ENCODE measurements around the gene B4GALNT4. TPM values are rescaled to one million over a fixed set of nuclear protein-coding genes. Genes with fewer than 3 reads are reported as not detected.
A peak's percentile ranks its signal among the peaks of the same experiment; 100 is the strongest.
"Not testable (repeated sequence)": the region's sequence is repeated elsewhere in the genome, so short reads cannot be mapped to it uniquely, and the experiment has no call there.

The B4GALNT4 gene
- total RNA-seq, 2 experiments from 2014 or later: 0.32 TPM; not detected in 1

GRCh38 chr11:417652-418342 lies 48.5 kb downstream of the B4GALNT4 start:
- H3K4me1 Mint-ChIP-seq: peaks cover 17% of the 10 kb centered on the region
- H3K9me3 Mint-ChIP-seq (ENCODE audit: low read depth): no peaks in the 10 kb centered on the region
- no peak for DNase-seq
- H3K27ac Mint-ChIP-seq: peak overlapping the region; percentile 63
- no peaks in the 10 kb centered on the region for H3K27me3 Mint-ChIP-seq
- peak overlapping the region; percentile 60 for H3K4me3 Mint-ChIP-seq
- no peak for ATAC-seq
- peaks cover 2% of the 10 kb centered on the region for H3K36me3 Mint-ChIP-seq
- CTCF ChIA-PET: interaction anchor here (1.3 to 7.9 kb wide), 4 partner anchors 11 to 101 kb away, joined by 7 to 74 read pairs (median 19); partner anchors contain the start of genes ANO9 and PTDSS2

GRCh38 chr11:418343-419247 lies 49.3 kb downstream of the B4GALNT4 start:
- Mint-ChIP-seq H3K27me3 (no peaks in the 10 kb centered on the region), H3K4me1 (peaks cover 9% of the 10 kb centered on the region), H3K9me3 (ENCODE audit: low read depth) (no peaks in the 10 kb centered on the region), H3K4me3 (no peak overlapping the region), H3K27ac (no peak overlapping the region), H3K36me3 (peaks cover 2% of the 10 kb centered on the region)
- no peak for DNase-seq
- CTCF ChIA-PET: interaction anchor here (7.9 kb wide), 1 partner anchor 32 kb away, joined by 74 read pairs; the partner anchor contains the start of gene PTDSS2
- ATAC-seq: no peak

DNA sequence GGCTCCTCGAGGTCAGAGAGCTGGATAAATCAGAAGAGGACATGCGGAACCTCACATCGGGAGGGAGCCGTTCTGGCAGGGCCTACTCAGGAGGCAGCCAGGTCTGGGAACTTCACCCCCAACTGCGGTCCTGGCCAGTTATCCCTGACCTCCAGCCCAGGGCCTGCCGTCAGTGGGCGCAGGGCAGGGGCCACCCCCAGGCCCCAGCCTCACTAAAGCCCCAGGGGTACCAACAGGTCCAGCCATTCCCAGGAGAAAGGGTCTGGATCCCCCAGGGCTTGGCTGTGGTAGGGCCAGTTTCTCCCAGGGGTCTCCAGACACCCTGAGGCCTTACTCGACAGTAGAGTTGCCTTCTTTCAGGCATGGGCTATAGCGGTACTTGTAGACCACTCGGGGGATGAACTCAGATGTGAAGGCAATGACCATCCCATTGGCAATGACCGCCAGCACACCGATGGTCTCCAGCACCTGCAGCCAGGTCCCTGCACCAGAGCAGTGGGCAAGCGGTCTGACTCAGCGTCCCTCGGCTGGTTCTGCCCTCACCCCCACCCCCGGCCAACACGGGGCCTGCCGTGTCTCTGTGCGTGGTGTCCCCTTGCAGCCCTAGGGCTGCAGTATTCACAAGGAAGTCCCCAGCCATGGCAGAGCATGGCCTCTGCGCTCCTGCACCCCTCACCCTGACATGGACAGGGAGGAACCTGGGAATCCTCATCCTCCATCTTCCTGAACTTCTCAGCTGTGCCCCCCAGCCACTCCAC lies 50.1 kb downstream of the B4GALNT4 start:
- DNase-seq (no peak), ATAC-seq (no peak)
- H3K27me3 Mint-ChIP-seq: no peaks in the 10 kb centered on the region
- H3K4me3 Mint-ChIP-seq: no peak overlapping the region
- no peaks in the 10 kb centered on the region for H3K9me3 Mint-ChIP-seq (ENCODE audit: low read depth)
- no peak overlapping the region for H3K27ac Mint-ChIP-seq
- CTCF ChIA-PET: no interaction called here
- peaks cover 7% of the 10 kb centered on the region for H3K4me1 Mint-ChIP-seq
- peaks cover 5% of the 10 kb centered on the region for H3K36me3 Mint-ChIP-seq

DNA sequence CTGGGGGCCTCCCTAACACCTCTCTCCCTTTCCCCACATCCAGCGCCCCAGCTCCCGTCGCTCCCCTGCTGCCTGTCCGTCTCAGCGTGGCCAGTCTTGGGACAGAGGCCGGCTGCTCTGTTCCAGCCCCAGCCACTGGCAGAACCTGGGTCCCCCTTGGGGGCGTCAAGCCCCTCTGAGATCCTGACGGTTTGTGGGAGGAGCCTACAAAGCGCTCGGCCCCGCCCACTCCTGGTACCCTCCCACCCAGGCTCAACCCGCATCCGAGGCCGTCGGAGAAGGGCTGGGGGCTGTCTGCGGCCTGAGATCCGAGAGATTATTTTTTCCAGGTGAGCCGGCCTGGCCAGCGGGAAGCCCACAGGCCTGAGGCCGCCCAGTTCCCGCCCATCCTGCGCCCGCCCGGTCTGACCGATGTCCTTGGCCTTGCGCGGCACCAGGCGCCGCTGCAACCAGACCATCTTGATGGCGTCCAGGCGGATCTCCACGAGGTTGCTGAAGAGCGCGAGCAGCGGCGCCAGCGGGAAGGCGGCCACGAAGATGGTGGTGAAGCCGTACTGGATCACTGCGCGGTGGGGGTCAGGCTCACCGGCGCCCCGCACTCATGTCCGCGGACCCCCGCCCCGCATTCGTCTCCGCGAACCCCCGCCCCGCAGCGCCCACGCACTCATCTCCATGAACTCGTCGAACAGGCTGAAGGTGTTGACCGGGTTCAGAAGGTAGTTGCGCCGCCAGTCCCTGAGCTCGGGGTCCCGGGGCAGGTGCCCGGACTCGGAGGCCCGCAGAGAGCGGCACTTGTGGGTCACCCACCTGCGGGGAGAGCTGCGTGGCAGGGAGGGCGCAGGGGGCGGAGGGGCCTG lies 51.0 kb downstream of the B4GALNT4 start:
- CTCF ChIA-PET: no interaction called here
- Mint-ChIP-seq H3K27me3 (no peaks in the 10 kb centered on the region), H3K36me3 (peaks cover 9% of the 10 kb centered on the region), H3K4me1 (peaks cover 3% of the 10 kb centered on the region), H3K4me3 (no peak overlapping the region), H3K9me3 (ENCODE audit: low read depth) (no peaks in the 10 kb centered on the region), H3K27ac (no peak overlapping the region)
- ATAC-seq: no peak
- DNase-seq: no peak

GRCh38 chr11:420911-421321 lies 51.6 kb downstream of the B4GALNT4 start:
- no peak overlapping the region for H3K27ac Mint-ChIP-seq
- ATAC-seq (no peak), DNase-seq (no peak)
- no peaks in the 10 kb centered on the region for H3K27me3 Mint-ChIP-seq
- peaks cover 11% of the 10 kb centered on the region for H3K36me3 Mint-ChIP-seq
- H3K4me3 Mint-ChIP-seq: no peak overlapping the region
- H3K4me1 Mint-ChIP-seq: peaks cover 3% of the 10 kb centered on the region
- H3K9me3 Mint-ChIP-seq (ENCODE audit: low read depth): no peaks in the 10 kb centered on the region
- CTCF ChIA-PET: no interaction called here

- no peak overlapping the region for H3K27ac Mint-ChIP-seq
- H3K4me3 Mint-ChIP-seq: no peak overlapping the region
- H3K36me3 Mint-ChIP-seq: peaks cover 11% of the 10 kb centered on the region
- CTCF ChIA-PET: interaction anchor here (0.7 to 2.4 kb wide), 3 partner anchors 15 to 28 kb away, joined by 3 to 10 read pairs (median 3); partner anchors contain the start of gene PTDSS2
- peaks cover 3% of the 10 kb centered on the region for H3K4me1 Mint-ChIP-seq
- no peak for DNase-seq
- no peaks in the 10 kb centered on the region for H3K9me3 Mint-ChIP-seq (ENCODE audit: low read depth)
- H3K27me3 Mint-ChIP-seq: no peaks in the 10 kb centered on the region
- ATAC-seq: no peak
Measured at GRCh38 chr11:422249-422656, 53.0 kb downstream of the B4GALNT4 start.

DNA sequence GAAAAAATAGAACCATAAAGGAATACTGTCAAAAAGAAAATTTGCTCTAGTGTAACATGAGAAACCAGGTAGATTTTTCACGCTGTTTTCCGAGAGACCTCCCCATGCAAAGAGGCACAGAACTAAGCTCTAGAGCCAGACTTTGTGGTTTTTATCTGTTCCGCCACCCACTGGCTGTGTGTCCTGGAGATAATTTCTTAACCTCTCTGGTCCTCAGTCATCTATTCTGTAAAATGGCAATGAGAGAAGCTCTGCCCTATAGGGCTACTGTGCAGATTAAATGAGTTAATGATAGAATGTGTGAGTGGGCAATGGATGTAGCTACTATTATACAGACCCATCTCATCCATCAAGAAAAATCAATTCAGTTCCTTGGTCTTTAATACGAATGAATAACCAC lies 54.9 kb downstream of the B4GALNT4 start:
- Mint-ChIP-seq H3K27me3 (no peaks in the 10 kb centered on the region), H3K9me3 (ENCODE audit: low read depth) (no peaks in the 10 kb centered on the region), H3K27ac (no peak overlapping the region), H3K4me1 (no peaks in the 10 kb centered on the region), H3K4me3 (no peak overlapping the region), H3K36me3 (peaks cover 16% of the 10 kb centered on the region)
- DNase-seq: no peak
- CTCF ChIA-PET: interaction anchor here (2.1 kb wide), 1 partner anchor 9 kb away, joined by 5 read pairs; the partner anchor contains the start of gene SIGIRR
- ATAC-seq: no peak

- H3K27me3 Mint-ChIP-seq; H3K4me1 Mint-ChIP-seq; H3K9me3 Mint-ChIP-seq (ENCODE audit: low read depth); H3K27ac Mint-ChIP-seq; DNase-seq; H3K4me3 Mint-ChIP-seq; ATAC-seq: not testable (repeated sequence)
- peaks cover 17% of the 10 kb centered on the region for H3K36me3 Mint-ChIP-seq
- CTCF ChIA-PET: interaction anchor here (2.1 kb wide), 1 partner anchor 10 kb away, joined by 5 read pairs; the partner anchor contains the start of gene SIGIRR
Measured at GRCh38 chr11:424766-425165, 55.5 kb downstream of the B4GALNT4 start.

DNA sequence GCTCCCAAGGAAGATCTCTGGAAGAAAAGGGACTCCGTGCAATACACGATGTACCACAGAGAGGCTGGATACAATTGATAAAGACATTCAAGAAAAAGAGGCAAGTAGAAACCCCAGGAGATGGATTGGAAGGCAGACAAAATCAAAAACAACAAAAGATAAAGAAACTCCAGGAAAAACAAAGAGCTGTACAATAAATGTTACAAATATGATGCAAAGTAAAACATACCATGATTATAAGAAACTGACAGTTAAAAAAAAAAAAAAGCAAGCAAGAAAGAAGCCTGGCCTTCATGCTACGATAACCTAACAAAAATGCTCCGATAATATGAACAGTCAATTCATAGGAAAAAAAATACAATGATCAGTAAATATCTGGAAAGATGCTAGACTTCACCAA lies 56.0 kb downstream of the B4GALNT4 start:
- Mint-ChIP-seq H3K9me3 (ENCODE audit: low read depth) (no peaks in the 10 kb centered on the region), H3K4me1 (no peaks in the 10 kb centered on the region), H3K27ac (no peak overlapping the region), H3K4me3 (no peak overlapping the region), H3K27me3 (no peaks in the 10 kb centered on the region), H3K36me3 (peaks cover 17% of the 10 kb centered on the region)
- DNase-seq: no peak
- CTCF ChIA-PET: interaction anchor here (0.8 to 2.1 kb wide), 2 partner anchors 10 to 271 kb away, joined by 3 to 5 read pairs; partner anchors contain the start of genes SIGIRR and TMEM80
- no peak for ATAC-seq

- DNase-seq: no peak
- CTCF ChIA-PET: interaction anchor here (0.9 to 1.3 kb wide), 2 partner anchors 21 to 23 kb away, joined by 3 read pairs; partner anchors contain the start of gene PTDSS2
- H3K36me3 Mint-ChIP-seq: peaks cover 17% of the 10 kb centered on the region
- H3K4me3 Mint-ChIP-seq: no peak overlapping the region
- no peaks in the 10 kb centered on the region for H3K9me3 Mint-ChIP-seq (ENCODE audit: low read depth)
- no peak for ATAC-seq
- no peak overlapping the region for H3K27ac Mint-ChIP-seq
- no peaks in the 10 kb centered on the region for H3K27me3 Mint-ChIP-seq
- no peaks in the 10 kb centered on the region for H3K4me1 Mint-ChIP-seq
Measured at GRCh38 chr11:426851-427250, 57.6 kb downstream of the B4GALNT4 start.

GRCh38 chr11:428295-428694 lies 59.0 kb downstream of the B4GALNT4 start:
- Mint-ChIP-seq H3K4me3 (no peak overlapping the region), H3K36me3 (peaks cover 17% of the 10 kb centered on the region)
- no peak for ATAC-seq

GRCh38 chr11:429391-429790 lies 60.1 kb downstream of the B4GALNT4 start:
- H3K4me3 Mint-ChIP-seq: no peak overlapping the region
- CTCF ChIA-PET: no interaction called here
- no peaks in the 10 kb centered on the region for H3K27me3 Mint-ChIP-seq
- no peak for ATAC-seq
- no peak overlapping the region for H3K27ac Mint-ChIP-seq
- no peaks in the 10 kb centered on the region for H3K4me1 Mint-ChIP-seq
- no peaks in the 10 kb centered on the region for H3K9me3 Mint-ChIP-seq (ENCODE audit: low read depth)
- H3K36me3 Mint-ChIP-seq: peaks cover 15% of the 10 kb centered on the region
- no peak for DNase-seq

More at GRCh38 chr11:428295-428694, 59.0 kb downstream of the B4GALNT4 start:
- Mint-ChIP-seq H3K9me3 (ENCODE audit: low read depth) (no peaks in the 10 kb centered on the region), H3K27ac (no peak overlapping the region), H3K4me1 (no peaks in the 10 kb centered on the region), H3K27me3 (no peaks in the 10 kb centered on the region)
- CTCF ChIA-PET: no interaction called here
- no peak for DNase-seq
